EH (cell line): ENCODE measurements around the gene DAPP1.

ENCODE experiments used
- DNase-seq: peaks from one replicate; pipeline ENCODE4 v3.0.0-alpha.2; 2015; ENCODE audit warnings: low read depth

The DAPP1 gene

DNA sequence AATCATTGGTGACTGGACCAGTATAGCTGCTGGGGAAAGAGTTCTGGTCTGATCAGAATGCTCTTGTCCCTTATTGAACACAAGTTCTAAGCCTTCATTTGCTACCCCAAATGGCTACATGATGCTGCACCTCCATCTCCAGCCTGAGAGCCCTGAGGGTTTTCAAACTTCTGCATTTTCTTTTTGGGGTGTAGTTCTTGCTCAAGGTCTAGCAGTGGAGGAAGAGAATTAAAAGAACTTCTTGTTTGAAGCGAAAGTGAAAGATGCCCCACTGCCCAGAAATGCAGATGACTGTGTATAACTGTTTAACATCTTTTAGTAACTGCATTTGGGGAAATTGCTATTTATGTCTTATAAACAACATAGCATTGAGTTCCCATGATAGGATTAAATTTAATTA is 39.1 kb downstream of the DAPP1 start:
- DNase-seq, result no peak

DNA sequence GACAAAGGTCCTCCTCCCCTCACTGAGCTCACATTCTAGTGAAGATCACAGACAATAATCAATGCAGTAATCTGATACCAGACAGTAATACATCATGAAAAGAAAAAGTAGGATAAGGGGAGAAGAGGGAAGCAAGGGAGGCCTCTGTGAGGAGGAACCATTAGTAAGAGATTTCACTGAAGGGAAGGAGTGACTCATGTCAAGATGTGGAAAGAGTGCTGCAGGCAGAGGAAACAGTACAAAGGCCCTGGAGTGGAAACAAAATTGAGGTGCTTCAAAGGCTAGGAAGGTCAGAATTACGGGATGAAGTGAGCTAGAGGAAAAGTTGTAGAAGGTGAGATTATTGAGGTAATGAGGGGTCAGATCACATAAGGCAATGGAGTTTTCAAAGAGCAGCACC is 39.5 kb downstream of the DAPP1 start:
- peak; percentile 31 for DNase-seq

DNA sequence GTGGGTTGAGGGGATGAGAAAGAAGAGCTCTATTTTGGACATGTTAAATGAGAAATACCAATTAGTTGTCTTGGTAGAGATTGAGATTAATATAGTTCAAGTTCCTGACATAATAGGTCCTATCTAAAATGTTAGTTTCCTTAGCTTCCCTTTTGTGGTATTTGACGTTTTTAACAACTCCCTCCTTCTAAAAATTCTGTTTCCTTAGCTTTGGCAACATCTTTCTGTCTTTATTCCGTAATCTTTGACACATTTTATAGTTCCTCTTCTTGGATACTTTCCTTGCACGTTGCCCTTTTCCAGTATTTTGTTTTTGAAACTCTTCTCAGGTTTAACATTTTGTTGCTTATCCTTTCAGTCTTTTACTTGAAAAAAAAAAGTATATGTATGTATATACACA is 40.7 kb downstream of the DAPP1 start:
- DNase-seq, result no peak

DNA sequence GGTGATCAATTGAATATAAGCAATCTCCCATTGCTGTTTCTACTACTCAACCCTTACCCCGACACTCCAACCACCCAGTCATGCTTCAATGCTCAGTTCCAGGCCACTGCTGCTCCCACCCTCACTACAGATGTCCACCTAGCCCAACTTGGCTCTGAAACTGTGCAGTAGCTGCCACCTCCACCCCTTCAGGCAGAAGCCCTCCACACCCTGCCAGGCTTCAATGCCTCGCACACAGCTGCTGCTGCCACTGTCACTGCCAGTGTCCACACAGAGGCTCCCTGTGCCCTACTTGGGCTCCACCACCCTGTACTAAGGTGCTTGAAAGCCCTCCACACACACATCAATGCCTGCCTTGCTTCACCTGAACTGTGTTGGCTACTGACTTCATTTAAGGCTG is 43.0 kb downstream of the DAPP1 start:
- no peak for DNase-seq

DNA sequence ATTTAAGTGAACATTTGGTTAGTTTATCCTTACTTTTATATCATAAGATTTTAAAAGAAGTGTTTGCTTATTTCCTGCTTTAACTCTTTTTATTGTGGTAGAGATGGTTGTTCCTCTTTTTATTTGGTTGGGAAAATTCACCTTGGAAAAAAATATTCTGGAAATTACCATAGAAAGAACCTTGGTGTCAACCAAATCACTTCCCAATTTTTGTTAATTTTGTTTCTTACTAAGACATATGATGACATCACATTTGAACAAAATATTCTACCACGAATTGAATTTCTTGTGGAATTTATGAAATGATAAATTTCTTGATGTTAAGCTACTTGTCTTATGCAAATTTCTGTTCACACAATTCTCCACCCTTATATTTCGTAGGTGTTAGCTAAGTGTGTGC is 43.9 kb downstream of the DAPP1 start:
- no peak for DNase-seq

DNA sequence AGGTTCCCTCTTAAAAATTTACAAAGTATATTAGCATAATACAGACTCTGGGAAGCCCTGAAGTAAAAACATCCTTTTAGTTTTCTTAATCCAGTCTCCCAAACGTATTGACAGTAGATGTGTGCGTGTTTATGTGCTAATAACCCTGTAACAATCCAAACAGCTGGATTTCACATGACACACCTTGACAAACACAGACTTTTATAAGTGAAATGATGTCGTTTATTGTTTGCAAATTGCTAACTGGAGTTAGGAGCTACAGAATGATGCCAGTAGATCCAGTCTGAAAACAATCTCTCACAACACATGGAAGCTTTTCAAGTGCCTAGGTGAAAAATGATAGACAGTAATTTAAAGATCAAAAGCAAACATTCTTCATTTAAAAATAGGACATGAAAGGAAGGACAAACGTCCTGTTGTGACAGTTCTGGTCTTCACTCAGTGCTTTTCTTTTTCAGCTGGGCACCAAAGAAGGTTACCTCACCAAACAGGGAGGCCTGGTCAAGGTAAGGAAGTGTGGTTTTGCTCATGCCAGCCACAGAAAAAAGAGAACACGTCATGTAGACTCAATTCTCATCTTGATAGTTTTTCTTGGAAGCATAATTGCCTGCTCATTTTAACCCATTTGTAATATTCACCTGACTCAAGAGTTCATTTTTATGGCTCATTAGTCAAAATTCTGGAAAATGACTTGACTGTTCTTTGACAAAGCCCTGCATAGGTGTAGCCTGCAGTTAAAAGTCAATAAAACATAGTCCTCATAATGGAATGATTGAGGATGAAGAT is 44.7 kb downstream of the DAPP1 start:
- DNase-seq, result no peak

DNA sequence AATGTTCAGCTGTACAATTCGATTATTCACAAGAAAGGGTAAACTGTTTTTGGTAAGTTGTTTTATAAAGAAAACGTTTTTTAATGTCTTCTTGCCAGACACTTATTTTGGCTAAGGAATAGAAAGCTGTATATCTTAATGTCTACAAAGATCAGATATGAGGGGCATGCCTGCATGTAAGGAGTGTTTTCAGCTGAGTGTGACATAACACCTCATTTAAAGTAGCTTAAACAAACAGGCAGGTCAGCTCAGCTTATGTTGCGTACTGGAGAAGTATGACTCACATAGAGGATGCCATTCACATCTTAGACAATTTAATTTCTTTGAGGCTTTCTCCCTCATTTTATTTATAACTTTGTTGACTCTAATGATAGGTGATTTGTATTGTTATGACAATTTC is 47.2 kb downstream of the DAPP1 start:
- peak; percentile 28 for DNase-seq

DNA sequence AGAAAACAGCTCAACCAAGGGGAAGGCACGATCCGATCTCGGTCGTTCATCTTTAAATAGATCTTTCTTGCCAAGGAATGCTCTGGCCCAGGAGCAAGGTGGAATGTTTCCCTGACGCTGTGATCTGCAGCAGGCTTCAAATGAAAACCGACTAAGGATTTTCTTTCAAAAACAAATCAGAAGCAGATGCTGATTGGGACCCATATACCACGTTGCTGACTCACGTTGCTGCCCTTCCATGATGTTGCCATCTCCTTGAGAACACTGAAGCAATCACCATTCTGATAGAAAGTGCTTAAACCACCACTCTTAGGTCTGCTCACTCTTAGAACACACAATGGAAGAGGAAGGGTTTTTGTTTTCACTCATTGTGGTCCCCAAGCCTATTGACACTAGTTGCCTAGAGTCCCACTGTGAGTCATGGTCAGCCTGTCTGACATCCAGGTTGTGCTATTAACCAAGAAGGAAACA is 51.5 kb downstream of the DAPP1 start:
- peak; percentile 71 for DNase-seq

DNA sequence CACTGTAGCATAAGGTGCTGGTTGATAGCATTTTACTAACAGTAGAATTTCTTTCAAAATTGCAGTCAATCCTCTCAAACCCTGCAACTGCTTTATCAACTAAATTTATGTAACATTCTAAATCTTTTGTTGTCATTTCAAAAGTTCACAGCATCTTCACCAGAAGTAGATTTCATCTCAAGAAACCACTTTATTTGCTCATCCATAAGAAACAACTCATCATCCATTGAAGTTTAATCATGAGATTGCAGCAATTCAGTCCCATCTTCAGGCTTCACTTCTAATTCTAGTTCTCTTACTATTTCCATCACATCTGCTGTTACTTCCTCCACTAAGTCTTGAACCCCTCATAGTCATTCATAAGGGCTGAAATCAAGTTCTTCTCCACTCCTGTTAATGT is 55.9 kb downstream of the DAPP1 start:
- DNase-seq, result no peak

DNA sequence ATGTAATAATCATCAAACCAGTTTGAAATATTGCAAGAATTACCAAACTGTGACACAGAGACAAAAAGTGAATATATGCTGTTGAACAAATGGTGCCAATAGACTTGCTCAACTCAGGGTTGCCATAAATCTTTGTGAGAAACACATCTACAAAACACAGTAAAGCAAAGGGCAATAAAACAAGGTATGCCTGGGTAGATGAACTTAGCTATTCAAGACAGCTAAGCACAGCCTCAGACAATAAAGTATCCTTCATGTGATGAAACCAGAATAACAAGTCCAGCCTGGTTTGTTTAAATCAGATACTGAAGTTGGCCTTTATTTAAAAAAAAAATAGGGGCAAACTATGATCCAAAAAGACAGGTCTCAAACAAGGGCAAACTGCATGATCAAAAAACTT is 58.4 kb downstream of the DAPP1 start:
- DNase-seq, result no peak

DNA sequence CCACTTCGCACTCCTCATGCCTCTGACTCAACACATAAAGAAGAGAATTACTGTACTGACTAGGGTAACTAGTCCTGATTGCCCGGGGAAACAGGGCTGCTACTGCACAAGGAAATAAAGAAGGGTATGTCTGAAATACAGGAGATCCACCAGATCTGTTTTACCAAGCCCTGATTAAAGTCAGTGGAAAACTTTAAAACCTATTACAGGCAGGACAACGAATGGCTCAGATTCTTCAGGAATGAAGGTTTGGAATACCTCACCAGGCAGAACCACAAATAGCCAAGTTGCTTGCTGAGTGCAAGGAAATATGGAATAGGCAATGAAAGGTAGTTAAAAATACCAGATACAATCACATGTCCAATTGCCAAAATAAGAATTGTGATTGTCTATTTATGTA is 60.3 kb downstream of the DAPP1 start:
- no peak for DNase-seq

DNA sequence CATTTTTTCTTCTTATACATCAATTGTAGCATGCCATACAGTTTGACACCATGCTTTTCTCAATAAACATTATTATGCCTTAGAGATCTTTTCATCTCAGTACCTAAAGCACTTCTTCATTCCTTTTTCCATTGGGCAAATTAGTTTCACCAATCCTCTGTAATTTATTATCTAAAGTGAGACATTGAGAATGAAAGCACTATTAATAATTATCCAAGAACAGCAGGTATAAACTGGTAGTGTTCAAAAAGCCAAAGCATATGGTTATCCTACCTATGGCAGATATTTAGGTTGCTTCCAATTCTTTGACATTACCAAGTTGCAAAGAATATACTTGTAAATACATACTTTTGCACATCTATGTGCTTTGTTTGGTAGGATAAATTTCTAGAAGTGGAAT is 62.0 kb downstream of the DAPP1 start:
- DNase-seq, result no peak

DNA sequence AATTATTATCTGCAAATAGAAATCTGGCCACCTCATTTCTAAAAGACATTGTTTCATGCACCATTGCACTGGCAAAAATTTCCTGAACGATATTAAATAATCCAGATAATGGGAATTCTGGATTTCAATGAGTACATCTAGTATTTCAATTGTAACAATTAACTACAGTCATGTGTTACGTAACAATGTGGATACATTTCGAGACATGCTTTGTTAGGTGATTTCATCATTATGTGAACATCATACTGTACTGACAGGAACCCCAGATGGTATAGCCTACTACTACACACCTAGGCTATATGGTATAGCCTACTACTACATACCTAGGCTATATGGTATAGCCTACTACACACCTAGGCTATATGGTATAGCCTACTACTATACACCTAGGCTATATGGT is 62.8 kb downstream of the DAPP1 start:
- DNase-seq, result no peak

DNA sequence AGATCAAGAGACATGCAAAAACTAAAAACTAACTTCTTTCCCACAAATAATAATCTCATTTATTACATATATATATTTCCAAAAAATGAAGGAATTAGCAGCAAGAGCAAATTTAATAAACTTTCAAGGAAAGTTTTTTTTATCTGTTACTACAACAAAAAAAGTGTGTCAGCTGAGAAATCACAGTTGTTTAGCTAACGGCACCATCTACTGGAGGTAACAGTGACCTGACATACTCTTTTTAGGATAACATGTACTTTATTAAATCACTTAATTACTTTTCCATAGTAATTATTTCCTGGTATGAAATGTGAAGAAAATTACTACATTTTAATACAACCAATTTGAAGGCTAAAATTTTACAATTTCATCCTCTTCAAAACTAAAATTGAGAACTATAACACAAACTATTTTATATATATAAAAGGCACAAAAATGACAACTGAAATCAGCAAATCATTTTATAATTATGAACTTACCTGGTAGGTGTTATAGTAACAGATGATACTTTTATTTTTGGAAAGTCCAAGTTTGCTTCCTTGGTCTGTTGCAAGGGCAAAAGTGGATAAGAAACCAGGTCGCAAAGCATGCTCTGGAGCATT is 68.5 kb downstream of the DAPP1 start:
- DNase-seq, result peak; percentile 53

DNA sequence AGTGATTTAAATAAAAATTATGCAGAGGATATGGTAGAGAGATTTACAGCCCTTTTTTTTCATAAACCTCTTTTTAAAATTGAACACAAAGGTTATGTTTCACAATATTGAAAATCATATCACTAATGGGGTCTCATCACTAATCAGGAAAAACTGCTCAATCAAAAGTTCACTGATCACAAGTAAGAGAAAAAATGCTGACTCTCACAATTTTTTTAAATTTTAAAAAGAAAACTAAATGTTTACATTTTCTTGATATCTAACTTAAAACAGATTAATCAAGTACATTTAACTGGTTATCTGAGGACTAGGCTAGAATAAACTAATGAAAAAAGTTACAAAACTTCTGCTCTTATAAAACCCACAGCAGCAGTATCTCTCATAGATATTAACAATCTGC is 69.1 kb downstream of the DAPP1 start:
- DNase-seq, result no peak

DNA sequence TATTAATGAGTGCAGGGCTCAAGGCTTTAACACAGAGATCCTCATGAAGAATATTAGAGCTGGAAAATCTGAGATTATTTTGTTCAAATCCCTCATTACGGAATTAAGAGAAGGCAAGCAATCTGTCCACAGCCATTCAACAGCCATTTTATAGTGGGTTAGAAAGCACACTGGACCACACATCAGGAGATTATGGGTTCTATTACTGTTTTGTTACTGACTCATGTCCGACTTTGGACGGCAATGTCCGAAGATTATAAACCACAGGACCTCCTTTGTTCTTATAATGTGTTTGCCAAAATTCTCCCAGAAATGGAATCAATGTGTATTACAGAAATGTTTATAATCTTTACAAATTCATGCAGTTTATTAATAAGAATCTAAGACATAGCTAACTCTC is 69.5 kb downstream of the DAPP1 start:
- peak; percentile 41 for DNase-seq

DNA sequence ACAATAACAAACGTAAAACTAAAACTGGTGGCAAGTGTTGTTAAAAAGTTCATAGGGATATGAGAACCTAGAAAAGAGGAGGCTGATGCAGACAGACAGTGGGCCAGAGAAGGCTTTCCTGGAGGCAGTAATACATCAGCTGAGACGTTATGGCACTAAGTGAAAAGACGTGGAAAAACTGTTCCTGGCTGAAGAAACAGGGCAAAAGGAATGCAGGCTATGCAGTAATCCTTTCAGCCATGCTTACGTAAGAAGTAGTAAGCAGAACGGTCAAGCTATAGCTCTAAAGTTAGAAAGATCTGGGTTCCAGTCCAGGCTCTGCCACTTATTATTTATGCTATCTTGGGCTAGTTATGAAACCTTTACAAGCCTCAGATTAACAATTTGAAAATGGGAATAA is 71.2 kb downstream of the DAPP1 start:
- DNase-seq, result peak; percentile 38

DNA sequence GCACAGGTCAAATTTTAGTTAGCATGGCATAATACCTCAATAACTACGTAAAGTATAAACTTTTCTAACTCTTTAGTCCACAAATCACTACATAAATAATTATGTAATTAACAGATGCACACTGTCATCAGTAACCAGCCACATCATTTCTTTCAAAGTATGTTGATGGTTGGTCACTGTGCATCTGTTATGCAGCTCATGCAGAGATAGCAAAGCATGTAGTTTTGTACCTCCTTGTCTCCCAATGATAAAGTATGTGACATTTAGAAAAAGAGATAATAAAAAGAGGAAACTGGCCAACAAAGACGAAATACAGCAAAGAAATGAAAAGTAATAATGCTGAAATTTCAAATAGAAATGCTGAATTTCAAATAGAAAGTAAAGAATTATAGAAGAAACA is 74.7 kb downstream of the DAPP1 start:
- no peak for DNase-seq

DNA sequence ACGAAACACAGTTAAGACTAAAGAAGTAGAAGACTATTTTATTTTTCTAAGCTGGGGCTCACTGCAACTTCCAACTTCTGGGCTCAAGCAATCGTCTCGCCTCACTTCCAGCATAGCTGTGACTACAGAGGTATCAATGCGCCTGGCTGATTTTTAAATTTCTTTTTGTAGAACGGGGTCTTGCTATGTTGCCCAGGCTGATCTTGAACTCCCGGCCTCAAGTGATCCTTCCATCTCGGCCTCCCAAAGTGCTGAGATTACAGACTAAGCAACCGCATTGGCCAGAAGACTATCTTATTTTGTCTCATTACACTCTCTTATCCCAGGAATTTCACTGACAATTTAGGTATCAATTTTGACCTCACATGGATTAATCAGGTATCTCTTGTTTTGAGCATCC is 76.4 kb downstream of the DAPP1 start:
- DNase-seq, result no peak

DNA sequence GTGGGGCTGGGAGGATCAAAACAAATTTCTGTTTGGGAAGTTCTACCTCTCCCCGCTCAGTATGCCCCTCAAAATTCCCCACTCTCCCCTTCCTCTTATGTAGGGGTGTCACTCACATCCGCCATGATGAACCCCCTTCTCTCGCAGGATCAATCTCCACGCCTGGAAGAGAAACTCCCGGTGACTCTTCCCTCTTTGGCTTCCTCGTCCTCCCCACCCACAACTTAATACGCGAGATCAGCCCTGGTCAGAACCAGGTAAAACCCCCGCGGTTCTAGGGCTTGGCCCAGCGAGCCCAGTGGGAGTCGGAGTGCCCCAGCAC is 77.2 kb downstream of the DAPP1 start:
- DNase-seq, result no peak

DNA sequence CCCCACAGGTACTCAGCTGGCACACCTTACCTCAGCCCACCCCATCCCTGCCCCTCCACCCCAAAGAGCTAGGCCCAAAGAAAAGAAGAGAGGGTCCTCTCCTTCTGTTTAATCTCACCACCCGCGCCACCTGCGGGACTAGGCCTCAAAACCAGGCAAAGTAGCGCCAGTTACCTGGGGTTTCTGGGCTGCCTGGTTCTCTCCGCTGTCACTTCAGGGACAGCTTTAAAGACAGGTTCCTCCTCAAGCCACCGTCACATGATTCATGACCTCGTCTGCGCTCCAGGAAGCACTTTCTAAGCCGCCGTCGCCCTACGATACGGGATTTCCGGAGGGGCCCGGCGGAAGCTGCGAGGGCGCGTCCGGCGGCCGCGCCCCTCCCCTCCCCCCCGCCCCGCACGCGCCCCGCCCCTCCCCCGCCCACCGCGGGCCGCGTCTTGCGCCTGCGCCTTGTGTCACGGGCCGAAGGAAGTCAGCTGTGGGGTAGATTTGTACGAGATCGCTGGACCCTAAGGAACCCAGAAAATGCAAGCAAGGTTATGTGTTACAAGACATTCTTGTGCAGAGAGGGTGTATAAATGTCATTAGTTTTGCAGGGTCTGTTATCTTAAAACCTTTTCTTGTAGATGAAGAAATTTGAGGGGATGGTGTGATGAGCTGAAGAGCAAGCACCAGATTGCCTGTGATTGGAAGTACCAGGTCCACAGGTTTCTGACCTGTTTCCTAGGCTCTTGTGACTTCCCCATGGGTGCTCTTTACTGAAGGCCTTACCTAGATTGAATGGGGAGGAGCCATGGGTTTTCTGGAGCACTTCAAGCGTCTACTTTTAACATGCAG is 77.8 kb downstream of the DAPP1 start, which contains the start of gene LAMTOR3:
LAMTOR3 (minus strand) TSS at position 267 of the 837 bp plus-strand sequence. CDS start 464 bp downstream, outside the sequence.
- peak; percentile 92 for DNase-seq

DNA sequence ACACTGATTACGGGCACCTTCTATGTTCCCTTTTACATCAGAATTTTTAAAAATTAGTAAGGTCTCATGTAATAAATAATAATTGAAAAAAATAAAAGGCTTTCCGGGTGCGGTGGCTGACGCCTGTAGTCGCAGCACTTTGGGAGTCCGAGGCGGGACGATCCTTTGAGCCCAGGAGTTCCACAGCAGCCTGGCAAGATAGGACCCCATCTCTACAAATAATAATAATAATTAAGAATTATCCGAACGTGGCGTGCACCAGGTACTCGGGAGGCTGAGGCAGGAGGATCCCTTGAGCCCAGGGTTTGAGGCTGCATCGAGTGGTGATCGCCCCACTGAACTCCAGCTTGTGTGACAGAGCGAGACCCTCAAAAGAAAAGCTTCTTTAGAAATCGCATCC is 78.4 kb downstream of the DAPP1 start:
- DNase-seq, result no peak

DNA sequence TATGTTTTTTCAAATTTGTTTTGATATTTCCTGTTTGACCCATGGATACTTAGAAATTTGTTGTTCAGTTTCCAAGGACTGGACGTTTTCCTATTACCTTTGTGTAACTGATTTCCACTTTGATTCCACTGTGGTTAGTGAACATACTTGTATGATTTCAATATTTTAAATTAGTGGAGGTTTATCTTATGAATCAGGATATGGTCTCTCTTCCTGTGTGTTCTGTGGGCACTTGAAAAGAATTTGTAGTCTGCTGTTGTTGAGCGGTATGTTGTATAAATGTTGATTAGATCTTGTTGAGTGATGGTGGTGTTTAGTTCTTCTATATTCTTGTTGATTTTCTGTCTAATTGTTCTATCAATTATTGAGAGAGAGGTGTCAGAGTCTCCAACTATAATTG is 98.8 kb downstream of the DAPP1 start:
- DNase-seq, result no peak
